ENCODE results near the gene P2RY14. TPM values are rescaled to one million over a fixed set of nuclear protein-coding genes. Genes with fewer than 3 reads are reported as not detected.

Gene P2RY14
- total RNA-seq, 1 donor from 2014 or later = 0.11 TPM

DNA sequence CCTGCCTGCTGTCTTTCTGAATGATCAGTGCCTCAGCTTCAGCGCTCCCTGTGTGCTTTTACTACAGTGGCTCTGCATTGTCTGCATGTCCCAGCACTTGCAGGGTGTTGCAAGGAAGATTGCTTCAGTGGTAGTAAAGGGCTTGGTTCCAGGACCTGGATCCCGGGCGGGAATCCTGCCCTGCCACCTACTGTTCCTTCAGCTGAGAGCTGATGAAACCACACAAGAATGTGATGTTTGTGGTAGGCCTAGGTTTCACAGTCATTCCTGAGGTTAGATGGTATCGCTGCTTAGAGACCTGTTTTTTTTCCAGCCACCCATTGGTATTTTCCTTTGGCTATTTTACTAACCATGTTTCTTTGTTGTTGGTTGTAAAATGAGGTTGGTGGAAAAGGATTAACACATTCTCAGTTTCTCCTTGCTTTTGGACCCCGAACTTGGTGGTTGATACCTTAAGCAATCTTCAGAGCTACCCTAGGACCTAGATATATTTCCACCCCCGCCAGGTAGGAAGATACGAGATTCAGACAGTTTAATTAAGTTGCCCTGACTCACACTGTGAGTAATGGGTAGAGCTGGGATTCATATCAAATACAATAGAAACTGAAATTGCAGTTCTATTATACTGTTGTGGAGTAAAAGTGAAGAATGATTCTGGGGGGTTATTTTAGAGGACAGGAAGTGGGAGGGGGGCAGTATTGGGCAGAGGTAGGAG is 26.9 kb upstream of the P2RY14 start:
- no peaks in the 10 kb centered on the region for H4K20me1 ChIP-seq (ENCODE audit: insufficient read depth, low read length)
- Mint-ChIP-seq H3K4me1 (ENCODE audit: low read depth, unreplicated experiment) (peaks cover 71% of the 10 kb centered on the region), H3K27me3 (ENCODE audit: low read depth, unreplicated experiment) (no peaks in the 10 kb centered on the region), H3K4me3 (ENCODE audit: unreplicated experiment) (peak overlapping the region; percentile 66), H3K27ac (ENCODE audit: unreplicated experiment) (peak overlapping the region; percentile 99), H3K9me3 (ENCODE audit: unreplicated experiment) (no peaks in the 10 kb centered on the region), H3K36me3 (ENCODE audit: low read depth, unreplicated experiment) (peaks cover 3% of the 10 kb centered on the region)
- H3K36me3 ChIP-seq (ENCODE audit: insufficient read depth, low read length) = no peaks in the 10 kb centered on the region
- H2AFZ ChIP-seq (ENCODE audit: low read depth, low read length) = no peak overlapping the region
- TF ChIP-seq EZH2 (IDR thresholded peaks at IDR 0.05; ENCODE audit: insufficient read depth, low read length) = no peak
- TF ChIP-seq, protein P1, sequence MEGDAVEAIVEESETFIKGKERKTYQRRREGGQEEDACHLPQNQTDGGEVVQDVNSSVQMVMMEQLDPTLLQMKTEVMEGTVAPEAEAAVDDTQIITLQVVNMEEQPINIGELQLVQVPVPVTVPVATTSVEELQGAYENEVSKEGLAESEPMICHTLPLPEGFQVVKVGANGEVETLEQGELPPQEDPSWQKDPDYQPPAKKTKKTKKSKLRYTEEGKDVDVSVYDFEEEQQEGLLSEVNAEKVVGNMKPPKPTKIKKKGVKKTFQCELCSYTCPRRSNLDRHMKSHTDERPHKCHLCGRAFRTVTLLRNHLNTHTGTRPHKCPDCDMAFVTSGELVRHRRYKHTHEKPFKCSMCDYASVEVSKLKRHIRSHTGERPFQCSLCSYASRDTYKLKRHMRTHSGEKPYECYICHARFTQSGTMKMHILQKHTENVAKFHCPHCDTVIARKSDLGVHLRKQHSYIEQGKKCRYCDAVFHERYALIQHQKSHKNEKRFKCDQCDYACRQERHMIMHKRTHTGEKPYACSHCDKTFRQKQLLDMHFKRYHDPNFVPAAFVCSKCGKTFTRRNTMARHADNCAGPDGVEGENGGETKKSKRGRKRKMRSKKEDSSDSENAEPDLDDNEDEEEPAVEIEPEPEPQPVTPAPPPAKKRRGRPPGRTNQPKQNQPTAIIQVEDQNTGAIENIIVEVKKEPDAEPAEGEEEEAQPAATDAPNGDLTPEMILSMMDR (IDR thresholded peaks at IDR 0.05; ENCODE audit: insufficient read depth, low read depth, low read length) = no peak
- H3K9me3 ChIP-seq (ENCODE audit: insufficient read depth, low read depth, low read length) = no peaks in the 10 kb centered on the region
- no peaks in the 10 kb centered on the region for H3K79me2 ChIP-seq (ENCODE audit: insufficient read depth, low read length)
- peak; percentile 99 for DNase-seq (ENCODE audit: low read depth)
- H3K9ac ChIP-seq (ENCODE audit: low read length) = peak overlapping the region; percentile 52
- peak overlapping the region; percentile 46 for H3K4me3 ChIP-seq (ENCODE audit: insufficient read depth, low read depth, low read length)
- H3K27ac ChIP-seq (ENCODE audit: low read depth, low read length) = peak overlapping the region; percentile 89
- peaks cover 31% of the 10 kb centered on the region for H3K4me1 ChIP-seq (ENCODE audit: insufficient read depth, low read length)
- FAIRE-seq = peak; percentile 100
- H3K27me3 ChIP-seq (ENCODE audit: insufficient read depth, low read length) = no peaks in the 10 kb centered on the region
- peak overlapping the region; percentile 83 for H3K4me2 ChIP-seq (ENCODE audit: low read length)

DNA sequence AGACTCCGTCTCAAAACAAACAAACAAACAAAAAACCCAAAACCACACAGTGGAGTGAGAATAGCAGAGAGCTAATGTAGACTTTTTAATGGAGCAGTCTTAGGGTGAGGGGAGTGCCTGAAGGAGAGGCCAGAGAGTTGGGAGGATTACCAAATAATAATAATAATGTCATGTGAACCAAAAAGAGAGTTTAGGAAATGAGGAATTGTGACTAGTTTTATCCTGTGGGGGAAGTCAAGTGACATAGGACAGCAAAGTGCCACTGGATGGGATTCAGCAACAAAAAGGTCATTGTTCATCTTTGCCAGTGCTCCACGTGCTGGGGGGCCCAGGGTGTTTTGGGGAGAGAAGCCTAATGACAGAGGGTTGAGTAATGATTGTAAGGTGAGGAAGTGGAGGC is 25.4 kb upstream of the P2RY14 start:
- no peak overlapping the region for H2AFZ ChIP-seq (ENCODE audit: low read depth, low read length)
- Mint-ChIP-seq H3K9me3 (ENCODE audit: unreplicated experiment) (no peaks in the 10 kb centered on the region), H3K36me3 (ENCODE audit: low read depth, unreplicated experiment) (peaks cover 3% of the 10 kb centered on the region), H3K4me1 (ENCODE audit: low read depth, unreplicated experiment) (peaks cover 68% of the 10 kb centered on the region), H3K4me3 (ENCODE audit: unreplicated experiment) (peak overlapping the region; percentile 29), H3K27ac (ENCODE audit: unreplicated experiment) (peak overlapping the region; percentile 55), H3K27me3 (ENCODE audit: low read depth, unreplicated experiment) (no peaks in the 10 kb centered on the region)
- no peaks in the 10 kb centered on the region for H3K79me2 ChIP-seq (ENCODE audit: insufficient read depth, low read length)
- H3K9me3 ChIP-seq (ENCODE audit: insufficient read depth, low read depth, low read length) = no peaks in the 10 kb centered on the region
- peaks cover 31% of the 10 kb centered on the region for H3K4me1 ChIP-seq (ENCODE audit: insufficient read depth, low read length)
- no peaks in the 10 kb centered on the region for H3K36me3 ChIP-seq (ENCODE audit: insufficient read depth, low read length)
- H3K4me3 ChIP-seq (ENCODE audit: insufficient read depth, low read depth, low read length) = no peak overlapping the region
- no peaks in the 10 kb centered on the region for H3K27me3 ChIP-seq (ENCODE audit: insufficient read depth, low read length)
- no peak for FAIRE-seq
- no peaks in the 10 kb centered on the region for H4K20me1 ChIP-seq (ENCODE audit: insufficient read depth, low read length)
- H3K4me2 ChIP-seq (ENCODE audit: low read length) = no peak overlapping the region
- H3K9ac ChIP-seq (ENCODE audit: low read length) = no peak overlapping the region
- TF ChIP-seq EZH2 (IDR thresholded peaks at IDR 0.05; ENCODE audit: insufficient read depth, low read length) = no peak
- TF ChIP-seq, protein P1 (IDR thresholded peaks at IDR 0.05; ENCODE audit: insufficient read depth, low read depth, low read length) = no peak
- no peak overlapping the region for H3K27ac ChIP-seq (ENCODE audit: low read depth, low read length)
- no peak for DNase-seq (ENCODE audit: low read depth)

DNA sequence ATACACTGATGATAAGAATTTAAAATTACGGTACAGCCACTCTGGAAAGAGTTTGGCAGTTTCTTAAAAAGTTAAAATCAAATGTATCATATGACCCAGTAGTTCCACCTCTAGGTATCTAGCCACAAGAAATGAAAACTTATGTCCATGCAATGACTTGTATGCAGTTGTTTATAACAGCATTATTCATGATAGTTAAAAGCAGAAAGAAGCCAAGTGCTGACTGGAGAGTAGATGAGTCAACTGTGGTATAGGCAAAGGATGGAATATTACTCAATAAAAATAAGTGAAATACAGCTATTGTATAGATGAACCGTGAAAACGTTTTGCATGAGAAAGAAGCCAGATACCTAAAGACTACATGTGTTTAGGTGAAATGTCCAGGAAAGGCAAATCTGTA is 23.4 kb upstream of the P2RY14 start:
- H3K4me2 ChIP-seq (ENCODE audit: low read length) = no peak overlapping the region

More for the DNA sequence above, 23.4 kb upstream of the P2RY14 start:
- Histone ChIP-seq H3K4me3 (ENCODE audit: insufficient read depth, low read depth, low read length) (no peak overlapping the region), H3K27me3 (ENCODE audit: insufficient read depth, low read length) (peaks cover 2% of the 10 kb centered on the region), H3K27ac (ENCODE audit: low read depth, low read length) (peak overlapping the region; percentile 16), H3K9me3 (ENCODE audit: insufficient read depth, low read depth, low read length) (no peaks in the 10 kb centered on the region), H3K36me3 (ENCODE audit: insufficient read depth, low read length) (no peaks in the 10 kb centered on the region), H2AFZ (ENCODE audit: low read depth, low read length) (no peak overlapping the region), H3K9ac (ENCODE audit: low read length) (no peak overlapping the region), H3K4me1 (ENCODE audit: insufficient read depth, low read length) (peaks cover 25% of the 10 kb centered on the region), H4K20me1 (ENCODE audit: insufficient read depth, low read length) (no peaks in the 10 kb centered on the region), H3K79me2 (ENCODE audit: insufficient read depth, low read length) (no peaks in the 10 kb centered on the region)
- Mint-ChIP-seq H3K4me3 (ENCODE audit: unreplicated experiment) (no peak overlapping the region), H3K9me3 (ENCODE audit: unreplicated experiment) (no peaks in the 10 kb centered on the region), H3K4me1 (ENCODE audit: low read depth, unreplicated experiment) (peaks cover 55% of the 10 kb centered on the region), H3K27me3 (ENCODE audit: low read depth, unreplicated experiment) (no peaks in the 10 kb centered on the region), H3K36me3 (ENCODE audit: low read depth, unreplicated experiment) (peaks cover 3% of the 10 kb centered on the region), H3K27ac (ENCODE audit: unreplicated experiment) (no peak overlapping the region)
- no peak for TF ChIP-seq EZH2 (IDR thresholded peaks at IDR 0.05; ENCODE audit: insufficient read depth, low read length)
- TF ChIP-seq, protein P1 (IDR thresholded peaks at IDR 0.05; ENCODE audit: insufficient read depth, low read depth, low read length) = no peak
- DNase-seq (ENCODE audit: low read depth) (peak; percentile 82), FAIRE-seq (no peak)

All from astrocyte (in vitro differentiated cells and primary cell).